GM13976 (cell line): Measurements from ENCODE around the gene ELP1.

Experiments used
- DNase-seq: peaks from one replicate; pipeline ENCODE4 v3.0.0; 2012; ENCODE audit warnings: low spot score
- in situ Hi-C: fragments of 300-500 bp; cut with MboI; formaldehyde crosslinking; loops from one replicate; pipeline ENCODE4 v1.12.0; 2022; ENCODE audit warnings: low sequenced_read_pairs, mixed read lengths, inconsistent platforms; ENCODE audit not compliant: unreplicated experiment
- TF ChIP-seq, protein P1 (sequence below): IDR thresholded peaks from 2 replicates; pipeline ENCODE4 v1.5.1; 2012; ENCODE audit warnings: borderline replicate concordance, mild to moderate bottlenecking; ENCODE audit not compliant: insufficient read depth; ENCODE audit errors: extremely low read depth, missing control alignments, control extremely low read depth

The ELP1 gene

DNA sequence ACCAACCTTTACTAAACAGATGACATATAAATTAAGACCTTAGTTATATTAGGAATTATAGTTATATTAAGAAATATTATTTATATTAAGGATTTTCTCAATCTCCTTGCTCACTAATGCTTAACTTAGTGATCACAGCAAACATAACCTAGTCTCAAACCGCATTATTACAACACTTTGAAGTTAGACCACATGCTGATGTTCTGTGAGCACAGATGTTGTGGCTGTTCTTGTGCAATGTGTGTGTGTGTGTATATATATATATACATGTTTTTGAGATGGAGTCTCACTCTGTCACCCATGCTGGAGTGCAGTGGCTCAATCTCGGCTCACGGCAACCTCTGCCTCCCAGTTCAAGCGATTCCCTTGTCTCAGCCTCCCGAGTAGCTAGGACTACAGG lies 20.5 kb downstream of the ELP1 start:
- no peak for DNase-seq
- TF ChIP-seq, protein P1, sequence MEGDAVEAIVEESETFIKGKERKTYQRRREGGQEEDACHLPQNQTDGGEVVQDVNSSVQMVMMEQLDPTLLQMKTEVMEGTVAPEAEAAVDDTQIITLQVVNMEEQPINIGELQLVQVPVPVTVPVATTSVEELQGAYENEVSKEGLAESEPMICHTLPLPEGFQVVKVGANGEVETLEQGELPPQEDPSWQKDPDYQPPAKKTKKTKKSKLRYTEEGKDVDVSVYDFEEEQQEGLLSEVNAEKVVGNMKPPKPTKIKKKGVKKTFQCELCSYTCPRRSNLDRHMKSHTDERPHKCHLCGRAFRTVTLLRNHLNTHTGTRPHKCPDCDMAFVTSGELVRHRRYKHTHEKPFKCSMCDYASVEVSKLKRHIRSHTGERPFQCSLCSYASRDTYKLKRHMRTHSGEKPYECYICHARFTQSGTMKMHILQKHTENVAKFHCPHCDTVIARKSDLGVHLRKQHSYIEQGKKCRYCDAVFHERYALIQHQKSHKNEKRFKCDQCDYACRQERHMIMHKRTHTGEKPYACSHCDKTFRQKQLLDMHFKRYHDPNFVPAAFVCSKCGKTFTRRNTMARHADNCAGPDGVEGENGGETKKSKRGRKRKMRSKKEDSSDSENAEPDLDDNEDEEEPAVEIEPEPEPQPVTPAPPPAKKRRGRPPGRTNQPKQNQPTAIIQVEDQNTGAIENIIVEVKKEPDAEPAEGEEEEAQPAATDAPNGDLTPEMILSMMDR: no peak
- in situ Hi-C loops: no loop called here

- in situ Hi-C loops: no loop called here
- TF ChIP-seq, protein P1: no peak
These were observed 22.1 kb downstream of the ELP1 start for GRCh38 chr9:108911820-108912219.

DNA sequence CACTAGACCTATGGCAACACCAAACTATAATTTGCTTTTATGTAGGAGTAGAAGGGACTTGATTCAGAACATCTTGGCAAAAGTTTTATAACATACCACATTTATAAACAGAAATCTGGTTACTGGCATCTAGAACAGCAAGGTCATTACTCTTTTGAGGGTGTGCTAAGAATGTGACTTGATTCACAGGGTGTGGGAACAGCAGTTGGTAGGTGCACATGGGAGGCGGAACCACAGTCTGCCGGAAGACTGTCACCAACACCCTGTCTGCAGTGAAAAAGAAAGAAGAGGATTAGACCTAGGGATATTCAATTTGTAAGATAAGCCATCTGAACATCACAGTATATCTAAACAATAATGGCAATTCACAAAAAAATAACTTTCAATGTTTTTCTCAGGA lies 23.0 kb downstream of the ELP1 start:
- in situ Hi-C loops: no loop called here
- DNase-seq: no peak
- TF ChIP-seq, protein P1: no peak

More at GRCh38 chr9:108911820-108912219, 22.1 kb downstream of the ELP1 start:
- no peak for DNase-seq

DNA sequence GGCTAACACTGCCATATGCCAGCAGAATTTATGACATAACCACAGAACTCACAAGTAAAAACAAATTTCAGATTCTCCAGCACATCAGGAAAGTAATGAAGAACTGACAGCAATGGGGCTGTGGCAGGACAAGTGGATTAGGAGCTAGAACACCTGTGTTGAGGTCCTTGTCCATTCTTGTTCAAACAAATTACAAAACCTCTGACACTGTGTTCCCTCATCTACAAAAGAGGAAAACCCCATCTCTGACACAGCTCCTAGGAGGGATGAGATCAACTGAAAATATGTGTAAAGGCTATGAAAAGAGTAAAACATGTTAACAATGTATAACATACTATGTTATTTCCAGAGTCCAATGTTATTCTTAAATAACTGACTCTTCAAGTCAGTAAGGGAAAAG lies 23.5 kb downstream of the ELP1 start:
- in situ Hi-C loops: no loop called here
- TF ChIP-seq, protein P1: no peak
- no peak for DNase-seq

DNA sequence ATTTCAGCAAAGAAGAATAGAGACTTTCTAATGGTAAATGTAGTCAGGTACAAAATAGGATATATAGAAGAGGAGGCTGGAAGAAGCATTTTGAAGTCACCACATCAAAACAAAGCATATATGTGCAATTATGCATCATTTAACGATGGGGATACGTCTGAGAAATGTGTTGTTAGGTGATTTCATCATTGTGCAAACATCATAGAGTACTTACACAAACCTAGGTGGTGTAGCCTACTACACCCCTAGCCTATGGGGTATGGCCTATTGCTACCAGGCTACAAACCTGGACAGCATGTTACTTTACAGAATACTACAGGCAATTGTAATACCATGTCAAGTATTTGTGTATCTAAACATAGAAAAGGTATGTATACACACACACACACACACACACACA lies 28.4 kb downstream of the ELP1 start:
- in situ Hi-C loops: no loop called here
- TF ChIP-seq, protein P1: no peak
- DNase-seq: no peak

GRCh38 chr9:108904161-108904560 lies 29.8 kb downstream of the ELP1 start:
- no peak for DNase-seq
- in situ Hi-C loops: no loop called here

More at GRCh38 chr9:108904161-108904560, 29.8 kb downstream of the ELP1 start:
- TF ChIP-seq, protein P1: no peak
